GM12892 (cell line): ENCODE measurements around the gene PSME2.
"Not testable (repeated sequence)": the region's sequence is repeated elsewhere in the genome, so short reads cannot be mapped to it uniquely, and the experiment has no call there.

Source experiments
- DNase-seq: peaks from one replicate; pipeline ENCODE4 v3.0.0; 2011; ENCODE audit not compliant: insufficient read length
- FAIRE-seq: peaks from 2 replicates; lab custom pipeline; 2011; peaks lifted over from hg19 to GRCh38; lab: Jason Lieb, UNC
- POLR2A ChIP-seq: IDR thresholded peaks from 2 replicates; pipeline ENCODE4 v1.6.1; 2011; ENCODE audit warnings: low read depth, low read length, control low read depth
- POLR2AphosphoS5 ChIP-seq: IDR thresholded peaks from 2 replicates; pipeline ENCODE4 v1.6.1; 2011; ENCODE audit warnings: low read depth, low read length, control low read depth
- TAF1 ChIP-seq: IDR thresholded peaks from 2 replicates; pipeline ENCODE4 v1.6.1; 2011; ENCODE audit warnings: low read depth, mild to moderate bottlenecking, control low read depth, low read length, borderline replicate concordance

The PSME2 gene

DNA sequence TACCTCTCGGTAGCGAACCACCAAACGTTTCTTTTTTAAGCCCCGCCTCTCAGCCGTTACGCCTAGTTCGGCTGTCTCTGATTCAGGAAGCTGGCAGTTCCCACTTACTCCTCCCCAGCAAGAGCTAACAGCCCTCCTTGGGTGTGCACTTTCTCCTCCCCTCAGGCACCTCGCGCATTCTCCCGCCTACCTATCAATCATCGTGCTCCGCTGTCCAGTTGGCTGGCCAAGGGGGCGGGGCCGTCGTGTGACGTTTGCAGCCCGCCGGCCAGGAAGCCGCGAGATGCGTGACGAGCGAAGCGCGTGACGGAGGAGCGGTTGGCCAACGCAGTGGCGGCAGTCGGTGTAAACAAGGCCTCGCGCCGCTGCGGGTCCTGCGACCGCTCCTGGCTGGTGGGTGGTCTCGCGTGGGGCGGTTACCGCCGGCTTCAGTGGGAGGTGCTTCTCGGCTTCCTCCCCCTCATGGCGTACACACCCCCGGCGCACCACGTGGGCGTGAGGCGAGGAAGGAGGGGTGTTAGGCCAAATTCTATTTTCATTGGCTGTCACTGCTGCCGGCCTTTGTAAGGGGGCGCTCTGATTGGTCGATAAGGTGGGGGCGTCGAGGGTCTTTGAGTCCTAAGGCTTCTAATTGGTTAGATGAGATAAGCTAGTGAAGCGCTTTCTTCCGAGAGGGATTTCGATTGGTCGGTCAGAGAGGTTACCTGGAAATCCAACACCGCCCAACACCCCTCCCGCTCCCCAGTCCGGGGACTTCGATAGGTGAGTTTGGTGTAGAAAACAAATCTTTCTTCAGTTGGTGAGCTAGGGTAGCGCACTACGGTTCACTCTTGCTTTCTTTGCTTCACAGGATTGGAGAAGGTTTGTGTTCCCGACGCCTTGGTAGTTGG lies 31.6 kb downstream of the PSME2 start, which contains the start of the genes DCAF11 and NRL:
Gene DCAF11 (plus strand): TSS at position 246 of the 890 bp plus-strand sequence. CDS start 818 bp downstream, outside the sequence.
Gene NRL (minus strand): TSS at position 418 of the 890 bp plus-strand sequence. CDS start 32,101 bp downstream, outside the sequence.
- FAIRE-seq (peak; percentile 97), DNase-seq (peak; percentile 95)
- TF ChIP-seq TAF1 (no peak), POLR2A (no peak; the same call in 1 of the 2 replicates), POLR2AphosphoS5 (no peak; the same call in 1 of the 2 replicates)

DNA sequence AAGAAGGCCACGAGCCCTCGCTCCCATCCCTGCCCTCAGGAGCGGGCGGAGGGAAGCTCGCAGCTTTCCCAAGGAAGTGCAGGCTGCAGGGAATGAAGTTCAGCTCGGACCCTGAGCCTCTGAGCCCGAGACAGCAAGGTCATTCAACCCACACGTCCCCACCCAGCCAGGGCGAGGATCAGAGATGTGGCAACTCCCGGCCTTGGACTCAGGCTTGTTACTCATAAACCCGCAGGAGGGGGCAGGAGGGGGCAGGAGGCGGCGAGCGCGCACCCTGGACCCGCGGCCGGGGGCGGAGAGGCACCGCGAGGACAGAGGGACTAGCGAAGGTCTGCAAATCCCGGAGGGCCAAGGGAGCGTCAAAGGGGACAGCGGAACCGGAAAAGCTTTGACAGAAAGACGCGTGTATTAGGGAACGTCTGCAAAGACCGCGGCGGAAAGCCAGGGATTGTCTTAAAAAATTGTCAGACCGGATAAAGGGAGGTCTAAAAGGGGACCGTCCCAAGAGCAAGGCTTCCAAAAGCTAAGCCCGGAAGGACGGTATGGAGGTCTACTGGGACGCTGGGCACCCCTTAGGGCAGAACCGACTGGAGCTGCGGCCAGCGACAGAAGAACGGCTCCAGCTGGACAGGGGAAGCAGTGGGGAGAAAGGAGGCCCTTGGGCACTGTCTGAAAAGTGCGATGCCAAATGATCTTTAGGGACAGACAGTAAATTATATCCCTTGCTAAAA lies 32.4 kb downstream of the PSME2 start:
- TF ChIP-seq POLR2AphosphoS5 (peak; percentile 88), POLR2A (peak; percentile 85), TAF1 (peak; percentile 7; the same call in 1 of the 2 replicates)
- FAIRE-seq, result no peak
- peak; percentile 69 for DNase-seq

DNA sequence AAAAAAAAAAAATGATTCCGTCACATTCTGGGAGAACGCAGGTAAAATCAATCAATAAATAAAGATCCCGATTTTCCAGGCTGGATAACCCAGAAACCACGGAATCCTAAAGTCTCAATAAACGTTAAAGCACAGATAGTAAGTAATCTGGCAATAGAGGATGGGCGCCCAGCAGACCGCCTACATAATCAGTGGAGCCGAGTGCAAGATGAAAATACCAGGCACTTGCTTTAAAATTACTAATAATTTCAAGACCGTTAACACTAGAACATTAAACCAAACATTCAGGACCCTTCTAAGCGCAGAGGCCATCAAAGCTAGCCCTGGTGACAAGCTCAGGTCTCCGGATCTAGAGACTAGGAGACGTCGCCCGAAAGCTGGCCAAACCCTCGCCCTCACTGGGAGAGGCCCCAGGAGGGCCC lies 33.0 kb downstream of the PSME2 start:
- no peak for DNase-seq
- TF ChIP-seq TAF1, result no peak
- no peak for TF ChIP-seq POLR2A
- TF ChIP-seq POLR2AphosphoS5, result no peak
- no peak for FAIRE-seq

DNA sequence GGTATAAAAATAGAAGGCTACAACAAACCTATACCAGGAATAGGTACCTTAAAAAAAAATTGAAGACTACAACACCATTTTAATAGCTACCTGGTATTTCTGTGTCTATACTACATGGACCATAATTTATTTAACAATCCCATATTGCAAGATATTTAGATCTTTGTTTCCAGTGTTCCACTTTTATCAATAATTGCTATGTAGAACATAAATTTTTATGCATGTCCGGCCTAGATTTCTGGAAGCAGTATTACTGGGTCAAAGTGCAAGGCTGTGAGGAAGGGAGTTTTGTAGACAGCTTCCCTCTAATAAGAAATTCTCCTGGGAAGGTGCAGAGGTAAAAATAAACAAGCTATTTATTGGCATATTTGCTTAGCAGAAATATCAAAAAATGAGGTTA lies 35.9 kb downstream of the PSME2 start:
- DNase-seq (no peak), FAIRE-seq (no peak)
- TF ChIP-seq TAF1, result no peak
- no peak for TF ChIP-seq POLR2A
- no peak for TF ChIP-seq POLR2AphosphoS5

DNA sequence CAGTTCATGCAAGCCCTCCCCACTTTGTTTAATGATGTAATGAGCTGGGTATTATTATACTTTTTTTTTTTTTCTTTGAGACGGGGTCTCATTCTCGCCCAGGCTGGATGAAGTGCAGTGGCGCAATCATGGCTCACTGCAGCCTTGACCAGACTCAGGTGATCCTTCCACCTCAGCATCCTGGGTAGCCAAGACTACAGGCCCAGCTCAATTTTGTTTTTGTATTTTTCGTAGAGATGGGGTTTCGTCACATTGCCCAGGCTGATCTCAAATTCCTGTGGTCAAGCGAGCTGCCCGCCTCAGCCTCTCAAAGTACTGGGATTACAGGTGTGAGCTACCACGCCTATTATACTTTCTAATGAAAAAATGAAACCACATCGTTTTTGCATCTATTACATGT lies 36.4 kb downstream of the PSME2 start:
- FAIRE-seq (peak; percentile 21), DNase-seq (no peak)
- TF ChIP-seq TAF1 (no peak), POLR2AphosphoS5 (no peak), POLR2A (no peak)

DNA sequence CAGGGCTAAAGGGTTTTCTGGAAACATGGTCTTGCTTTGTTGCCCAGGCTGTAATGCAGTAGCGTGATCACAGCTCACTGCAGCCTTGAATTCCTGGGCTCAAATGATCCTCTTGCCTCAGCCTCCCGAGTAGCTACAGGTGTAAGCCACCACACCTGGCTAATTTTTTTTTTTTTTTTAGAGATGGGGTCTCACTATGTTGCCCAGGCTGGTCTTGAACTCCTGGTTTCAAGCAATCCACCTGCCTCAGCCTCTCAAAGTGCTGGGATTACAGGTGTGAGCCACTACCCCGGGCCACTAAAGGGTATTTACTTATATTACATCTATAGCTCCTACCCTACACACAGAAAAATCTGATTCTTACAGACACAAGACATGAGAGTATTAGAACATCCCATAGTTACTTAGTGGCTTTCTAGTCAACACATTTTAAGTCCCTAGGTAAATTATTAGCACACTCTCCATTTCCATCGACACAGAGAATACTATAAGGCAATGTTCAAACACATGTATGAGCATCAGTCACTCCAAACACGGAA lies 38.0 kb downstream of the PSME2 start:
- DNase-seq (no peak), FAIRE-seq (no peak)
- TF ChIP-seq POLR2AphosphoS5, result no peak
- TF ChIP-seq POLR2A, result no peak
- no peak for TF ChIP-seq TAF1

DNA sequence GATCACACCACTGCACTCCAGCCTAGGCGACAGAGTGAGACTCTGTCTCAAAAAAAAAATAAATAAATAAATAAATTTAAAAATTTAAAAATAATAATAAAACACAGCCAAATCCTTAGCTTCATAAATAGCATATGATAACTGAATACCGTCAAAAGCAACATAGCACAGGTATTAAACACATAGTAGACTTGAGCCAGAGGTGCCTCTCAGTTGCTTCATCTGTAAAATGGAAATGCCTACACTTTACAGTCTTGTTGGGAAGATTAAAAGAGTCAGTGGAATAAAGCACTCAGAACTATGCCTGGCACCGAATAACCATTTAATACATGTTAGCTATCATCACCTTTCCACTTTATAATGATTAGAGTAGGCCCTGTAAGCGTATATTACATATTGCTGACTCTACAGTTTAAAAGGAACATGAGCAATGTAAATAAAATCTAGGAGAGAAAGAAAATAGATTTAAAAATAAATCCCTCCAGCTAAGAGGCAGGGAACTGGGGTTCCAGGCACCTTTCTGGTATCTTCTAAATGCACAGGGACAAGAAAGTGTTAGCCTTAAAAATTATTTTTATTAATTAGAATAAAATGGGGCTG lies 39.6 kb downstream of the PSME2 start:
- DNase-seq (no peak), FAIRE-seq (no peak)
- TF ChIP-seq TAF1 (no peak), POLR2A (no peak), POLR2AphosphoS5 (no peak)

DNA sequence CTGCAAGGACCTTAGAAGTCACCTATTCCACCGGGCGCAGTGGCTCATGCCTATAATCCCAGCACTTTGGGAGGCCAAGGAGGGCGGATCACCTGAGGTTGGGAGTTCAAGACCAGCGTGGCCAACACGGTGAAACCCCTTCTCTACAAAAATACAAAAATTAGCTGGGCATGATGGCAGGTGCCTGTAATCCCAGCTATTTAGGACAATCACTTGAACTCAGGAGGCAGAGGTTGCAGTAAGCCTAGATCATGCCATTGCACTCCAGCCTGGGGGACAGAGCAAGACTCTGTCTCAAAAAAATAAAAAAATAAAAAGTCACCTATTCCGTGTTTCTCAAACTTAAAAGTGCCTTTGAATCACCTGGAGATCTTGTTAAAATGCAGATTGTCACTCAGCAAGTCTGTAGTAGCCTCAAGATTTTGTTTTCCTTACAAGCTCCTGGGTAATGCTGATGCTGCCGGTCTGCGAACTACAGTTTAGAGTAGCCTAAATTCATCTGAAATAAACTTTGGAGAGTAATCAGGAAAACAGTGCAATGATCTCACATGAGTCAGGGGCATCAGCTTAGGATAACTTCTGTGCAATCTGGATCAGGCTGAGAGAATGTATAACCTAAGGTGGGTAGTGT lies 40.7 kb downstream of the PSME2 start:
- DNase-seq, FAIRE-seq: not testable (repeated sequence)

DNA sequence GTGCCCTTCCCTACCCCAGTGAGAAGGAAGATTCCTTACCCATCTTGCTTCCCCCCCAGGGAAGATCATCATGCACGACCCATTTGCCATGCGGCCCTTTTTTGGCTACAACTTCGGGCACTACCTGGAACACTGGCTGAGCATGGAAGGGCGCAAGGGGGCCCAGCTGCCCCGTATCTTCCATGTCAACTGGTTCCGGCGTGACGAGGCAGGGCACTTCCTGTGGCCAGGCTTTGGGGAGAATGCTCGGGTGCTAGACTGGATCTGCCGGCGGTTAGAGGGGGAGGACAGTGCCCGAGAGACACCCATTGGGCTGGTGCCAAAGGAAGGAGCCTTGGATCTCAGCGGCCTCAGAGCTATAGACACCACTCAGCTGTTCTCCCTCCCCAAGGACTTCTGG lies 43.0 kb downstream of the PSME2 start:
- TF ChIP-seq POLR2A, result no peak
- no peak for TF ChIP-seq TAF1
- TF ChIP-seq POLR2AphosphoS5, result no peak
- FAIRE-seq, result no peak
- DNase-seq, result no peak

DNA sequence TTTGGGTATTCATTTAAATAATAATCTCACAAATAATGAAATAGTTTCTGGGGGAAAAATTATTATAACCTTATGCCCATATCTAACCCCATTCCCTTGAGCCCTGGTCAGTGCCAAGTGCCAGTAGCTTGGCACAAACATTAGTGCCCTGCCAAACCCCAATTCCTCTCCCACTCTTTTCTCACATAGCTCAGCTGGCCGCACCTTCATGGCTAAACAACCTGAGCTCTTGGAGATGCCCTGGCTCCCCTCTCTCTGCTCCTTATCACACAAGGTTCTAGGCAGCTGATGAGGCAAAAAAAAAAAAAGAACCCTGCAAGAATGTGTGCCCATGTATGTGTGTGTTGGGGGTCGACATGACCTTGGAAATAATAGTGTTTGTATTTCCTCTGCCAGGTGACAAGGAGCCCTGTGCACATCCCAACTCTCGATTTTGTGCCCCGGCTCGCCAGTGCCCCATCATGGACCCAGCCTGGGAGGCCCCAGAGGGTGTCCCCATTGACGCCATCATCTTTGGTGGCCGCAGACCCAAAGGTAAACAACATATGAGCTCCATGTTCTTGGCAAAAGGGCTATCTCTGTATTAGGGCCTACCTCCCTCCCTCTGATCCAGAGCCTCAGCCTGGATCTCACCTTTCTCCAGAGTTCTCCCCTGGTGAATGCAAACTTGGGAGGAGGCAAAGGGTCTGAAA lies 43.9 kb downstream of the PSME2 start:
- FAIRE-seq (no peak), DNase-seq (no peak)
- TF ChIP-seq TAF1 (no peak), POLR2A (no peak), POLR2AphosphoS5 (no peak)
